Skin epidermis (tissue), 12 donors: Measurements from ENCODE around the gene DYNC2LI1.

Source experiments
- H3K27ac ChIP-seq, 21 experiments: fragments of 200-600 bp; sonication (generic) in 11 of 21; one replicate each; pipeline ENCODE4 v1.5.0; 2020; ENCODE audit warnings: mild to moderate bottlenecking in 3 of 21, inconsistent platforms in 2 of 21, moderate library complexity in 2 of 21
- H3K4me3 ChIP-seq, 7 experiments: fragments of 200-600 bp; sonication (generic) in 2 of 7; one replicate each; pipeline ENCODE4 v1.5.0; 2020; ENCODE audit warnings: inconsistent platforms in 2 of 7, mild to moderate bottlenecking in 2 of 7, moderate library complexity in 1 of 7

DYNC2LI1 gene

GRCh38 chr2:43839776-43840564 lies 66.1 kb downstream of the DYNC2LI1 start:
- H3K27ac ChIP-seq: no peak overlapping the region
- H3K4me3 ChIP-seq: no peak overlapping the region

DNA sequence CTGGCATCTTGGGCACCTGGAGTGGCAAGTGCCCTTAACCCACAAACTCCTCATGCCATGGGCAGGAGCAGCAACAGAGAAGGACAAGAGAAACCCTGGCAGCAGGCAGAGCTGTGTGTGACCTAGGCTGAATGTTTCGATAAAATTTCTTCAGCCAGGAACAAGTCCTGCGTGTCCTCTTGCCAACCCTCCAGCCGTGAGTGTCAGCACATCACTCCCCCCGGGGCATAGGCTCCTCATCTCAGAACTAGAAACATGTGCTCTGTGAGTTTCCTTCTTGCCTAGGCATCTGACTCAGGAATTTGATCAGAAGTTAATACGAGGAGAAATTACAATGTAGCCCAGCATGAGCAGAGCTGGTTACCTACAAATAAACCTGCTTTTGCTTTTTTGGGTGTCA lies 67.1 kb downstream of the DYNC2LI1 start:
- Histone ChIP-seq H3K27ac (no peak overlapping the region), H3K4me3 (no peak overlapping the region)

DNA sequence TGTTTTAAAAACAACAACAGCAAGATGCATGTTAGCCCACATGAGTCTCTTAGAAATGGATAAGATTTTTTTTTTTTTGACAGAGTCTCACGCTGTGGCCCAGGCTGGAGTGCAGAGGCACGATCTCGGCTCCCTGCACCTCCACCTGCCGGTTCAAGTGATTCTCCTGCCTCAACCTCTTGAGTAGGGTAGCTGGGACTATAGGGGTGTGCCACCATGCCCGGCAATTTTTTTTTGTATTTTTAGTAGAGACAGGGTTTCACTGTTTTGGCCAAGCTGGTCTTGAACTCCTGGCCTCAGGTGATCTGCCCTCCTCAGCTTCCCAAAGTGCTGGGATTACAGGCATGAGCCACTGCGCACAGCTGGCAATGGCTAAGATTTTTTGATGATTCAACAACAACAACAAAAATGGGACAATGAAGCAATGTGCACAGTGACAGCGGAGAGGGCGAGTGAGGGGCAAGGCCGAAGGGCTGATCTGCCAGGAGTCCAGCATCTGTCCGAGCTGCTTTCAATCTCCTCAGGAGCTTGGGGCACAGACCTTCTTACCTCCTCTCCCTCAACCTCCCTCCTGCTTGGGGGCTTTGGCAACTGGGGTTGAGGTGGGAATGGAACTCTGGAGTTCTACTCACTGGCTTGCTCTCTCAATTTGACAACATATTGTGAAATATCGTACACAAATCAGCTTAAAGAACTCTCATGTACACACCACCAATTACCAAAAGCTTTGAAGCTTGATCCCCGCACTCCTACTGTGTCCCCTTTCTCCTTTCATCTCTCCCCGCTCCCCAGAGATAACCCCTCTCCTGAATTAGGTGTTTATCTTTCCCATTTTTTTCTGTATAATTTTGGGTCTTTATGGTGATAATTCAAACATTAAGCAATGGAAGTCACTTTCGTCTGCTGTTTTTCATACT lies 68.4 kb downstream of the DYNC2LI1 start:
- Histone ChIP-seq H3K4me3 (no peak overlapping the region), H3K27ac (no peak overlapping the region)

DNA sequence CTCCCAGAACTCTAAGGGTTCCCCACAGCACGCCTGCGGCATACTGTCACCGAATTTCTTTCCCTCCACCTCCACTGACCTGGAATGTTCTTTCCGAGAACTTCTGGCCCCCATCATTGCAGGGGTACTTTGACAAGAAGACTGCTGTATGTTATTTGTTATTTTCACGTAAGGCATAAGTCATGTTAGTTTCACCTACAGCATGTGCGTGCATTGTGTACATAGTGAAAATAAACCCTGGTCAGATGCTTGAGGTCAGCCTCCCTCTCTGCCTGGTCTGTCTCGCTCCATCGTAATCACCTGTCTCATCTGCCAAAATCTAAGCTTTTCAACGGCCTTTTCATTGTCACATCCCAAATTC lies 69.0 kb downstream of the DYNC2LI1 start:
- no peak overlapping the region for H3K4me3 ChIP-seq
- no peak overlapping the region for H3K27ac ChIP-seq

DNA sequence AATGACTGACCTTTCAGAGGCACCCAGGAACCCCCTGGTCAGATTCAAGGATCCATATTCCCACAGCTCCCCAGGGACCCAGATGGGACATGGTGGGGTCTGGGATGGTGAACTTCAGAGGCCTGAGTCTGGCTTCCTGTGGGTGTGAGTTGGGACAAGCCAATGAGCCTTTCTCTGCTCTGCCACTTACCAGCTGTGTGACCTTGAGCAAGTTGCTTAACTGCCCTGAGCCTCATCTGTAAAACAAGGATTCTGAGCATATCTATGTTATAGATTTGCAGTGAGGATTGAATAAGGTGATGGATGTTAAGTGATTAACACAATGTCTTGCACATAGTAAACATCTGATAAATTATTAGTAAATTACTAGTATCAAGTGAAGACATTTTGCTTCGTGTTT lies 71.3 kb downstream of the DYNC2LI1 start:
- H3K27ac ChIP-seq: no peak overlapping the region
- no peak overlapping the region for H3K4me3 ChIP-seq

DNA sequence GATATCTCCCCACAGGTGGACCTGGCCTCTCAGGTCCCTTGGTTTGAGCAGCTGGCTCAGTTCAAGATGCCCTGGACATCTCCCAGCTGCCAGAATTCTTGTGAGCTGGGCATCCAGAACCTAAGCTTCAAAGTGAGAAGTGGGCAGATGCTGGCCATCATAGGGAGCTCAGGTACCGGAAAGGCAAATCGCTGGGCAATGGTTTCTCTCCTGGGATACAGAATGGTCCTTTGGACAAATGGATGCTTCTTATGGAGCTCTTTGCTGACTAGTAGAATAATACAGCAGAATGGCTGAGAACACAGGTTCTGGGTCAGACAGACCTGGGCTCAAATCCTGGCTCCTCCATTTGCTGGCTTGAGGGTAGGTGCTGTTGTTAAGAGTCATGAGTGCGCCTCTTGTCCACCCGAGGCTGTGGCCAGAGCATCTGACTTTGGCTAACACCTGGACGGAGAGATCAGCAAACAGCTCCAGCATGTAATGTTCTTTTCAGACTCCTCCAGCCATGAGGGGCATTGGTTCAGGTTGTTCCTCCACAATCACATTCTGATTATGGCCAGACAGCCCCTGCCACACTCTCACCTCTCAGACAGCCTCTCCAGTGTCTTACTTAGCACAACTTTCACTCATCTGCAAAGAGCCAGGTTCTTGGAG lies 72.4 kb downstream of the DYNC2LI1 start:
- Histone ChIP-seq H3K27ac (no peak overlapping the region), H3K4me3 (no peak overlapping the region)

DNA sequence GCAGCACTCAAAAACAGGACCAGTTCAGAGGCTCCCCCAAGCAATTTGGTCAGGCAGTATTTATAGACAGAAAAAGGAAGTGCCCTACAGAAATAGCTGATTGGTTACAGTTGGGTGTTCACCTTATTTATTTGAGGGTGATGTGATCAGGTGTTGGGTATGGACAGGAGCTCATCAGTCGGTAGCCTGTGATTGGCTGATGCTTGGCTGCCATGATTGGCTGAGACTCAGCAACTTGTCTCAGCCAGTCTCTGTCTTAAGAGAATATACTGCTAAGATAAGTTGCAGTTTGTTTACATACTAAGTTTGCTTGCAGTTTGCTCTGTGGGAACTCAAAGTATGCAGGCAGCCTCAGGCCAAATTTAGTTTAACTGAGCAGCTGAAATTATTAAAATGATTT lies 74.4 kb downstream of the DYNC2LI1 start:
- no peak overlapping the region for H3K4me3 ChIP-seq
- H3K27ac ChIP-seq: no peak overlapping the region

- Histone ChIP-seq H3K4me3 (no peak overlapping the region), H3K27ac (no peak overlapping the region)
Measured at GRCh38 chr2:43851011-43851980, 77.5 kb downstream of the DYNC2LI1 start.

- Histone ChIP-seq H3K4me3 (no peak overlapping the region), H3K27ac (no peak overlapping the region)
Measured at GRCh38 chr2:43852196-43852730, 78.4 kb downstream of the DYNC2LI1 start.

GRCh38 chr2:43853141-43854081 lies 79.6 kb downstream of the DYNC2LI1 start:
- Histone ChIP-seq H3K4me3 (no peak overlapping the region), H3K27ac (no peak overlapping the region)

DNA sequence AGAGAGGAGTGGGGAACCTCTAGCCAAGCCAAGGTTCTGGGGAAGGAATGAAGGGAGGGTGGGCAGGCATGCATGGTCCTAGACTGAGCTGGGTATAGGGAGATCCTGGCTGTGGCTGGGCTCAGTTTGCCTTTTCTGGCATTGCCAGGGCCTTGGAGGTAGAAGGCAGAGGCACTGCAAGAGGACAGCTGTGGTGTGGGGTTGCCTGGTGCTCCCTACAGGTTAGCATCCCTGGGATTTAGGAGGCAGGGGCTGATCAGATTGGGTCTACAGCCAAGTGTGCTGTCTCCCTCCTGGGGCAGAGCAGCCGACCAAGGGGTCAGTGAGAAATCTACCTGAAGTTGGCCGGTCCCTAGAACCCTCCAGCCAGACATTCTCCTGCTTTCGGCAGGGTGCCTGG lies 80.8 kb downstream of the DYNC2LI1 start:
- Histone ChIP-seq H3K4me3 (no peak overlapping the region), H3K27ac (no peak overlapping the region)

DNA sequence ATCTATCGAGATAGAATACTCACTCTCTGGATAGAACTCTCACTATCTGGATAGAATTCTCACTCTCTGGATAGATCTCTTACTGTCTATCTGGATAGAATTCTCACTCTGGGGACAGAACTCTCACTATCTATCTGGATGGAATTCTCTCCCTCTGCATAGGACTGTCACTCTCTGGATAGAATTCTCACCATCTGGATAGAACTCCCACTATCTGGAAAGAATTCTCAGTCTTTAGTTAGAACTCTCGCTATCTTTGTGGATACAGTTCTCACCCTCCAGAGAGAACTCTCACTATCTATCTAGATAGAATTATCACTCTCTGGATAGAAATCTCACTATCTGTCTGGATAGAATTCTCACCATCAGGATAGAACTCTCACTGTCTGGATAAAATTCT lies 81.5 kb downstream of the DYNC2LI1 start:
- Histone ChIP-seq H3K27ac (no peak overlapping the region), H3K4me3 (no peak overlapping the region)
